NCI-H2196 treated with DMSO at 0.1 percent for 48 hours (cell line): Measurements from ENCODE around the gene NDUFA13.

ENCODE experiments used
- DNase-seq: peaks from one replicate; lab custom pipeline; 2025; ENCODE audit not compliant: unreplicated experiment; lab: John Stamatoyannopoulos, UW

The NDUFA13 gene

GRCh38 chr19:19506592-19506991 lies 9.4 kb upstream of the NDUFA13 start:
- no peak for DNase-seq

- no peak for DNase-seq
Observed at GRCh38 chr19:19507354-19507753, 8.7 kb upstream of the NDUFA13 start.

- no peak for DNase-seq
Observed at GRCh38 chr19:19508217-19508616, 7.8 kb upstream of the NDUFA13 start.

GRCh38 chr19:19510432-19510831 lies 5.6 kb upstream of the NDUFA13 start:
- no peak for DNase-seq

- no peak for DNase-seq
Observed at GRCh38 chr19:19513682-19514081, 2.3 kb upstream of the NDUFA13 start.

- DNase-seq: no peak
Observed at GRCh38 chr19:19514215-19514657, 1.8 kb upstream of the NDUFA13 start.

- no peak for DNase-seq
Observed at GRCh38 chr19:19514881-19515641, 964 bp upstream of the NDUFA13 start, which contains the start of gene TSSK6. Gene TSSK6 (minus strand): TSS chr19:19515548. CDS start chr19:19515427, 121 bp downstream.

GRCh38 chr19:19517235-19517619 lies 1.2 kb downstream of the NDUFA13 start:
- DNase-seq: no peak

- DNase-seq: no peak
Observed at GRCh38 chr19:19520989-19521388, 5.0 kb downstream of the NDUFA13 start.

GRCh38 chr19:19523177-19523576 lies 7.2 kb downstream of the NDUFA13 start:
- no peak for DNase-seq

- DNase-seq: no peak
Observed at GRCh38 chr19:19524053-19524452, 8.0 kb downstream of the NDUFA13 start.

GRCh38 chr19:19525611-19526380 lies 9.8 kb downstream of the NDUFA13 start:
- DNase-seq: no peak

GRCh38 chr19:19526581-19527370 lies 10.8 kb downstream of the NDUFA13 start:
- no peak for DNase-seq

- DNase-seq: no peak
Observed at GRCh38 chr19:19527371-19527656, 11.3 kb downstream of the NDUFA13 start.

- no peak for DNase-seq
Observed at GRCh38 chr19:19527674-19528625, 11.9 kb downstream of the NDUFA13 start.

- DNase-seq: no peak
Observed at GRCh38 chr19:19528721-19529490, 12.9 kb downstream of the NDUFA13 start, which contains the start of gene YJEFN3. Gene YJEFN3 (plus strand): TSS chr19:19528911. CDS start chr19:19528933, 22 bp downstream.

GRCh38 chr19:19529783-19530422 lies 13.9 kb downstream of the NDUFA13 start:
- no peak for DNase-seq

GRCh38 chr19:19530423-19530804 lies 14.4 kb downstream of the NDUFA13 start:
- DNase-seq: no peak

- no peak for DNase-seq
Observed at GRCh38 chr19:19530889-19531288, 14.9 kb downstream of the NDUFA13 start.
